Ascending aorta (tissue), 2 donors: ENCODE results near the gene LEFTY1. TPM values are rescaled to one million over a fixed set of nuclear protein-coding genes. Genes with fewer than 3 reads are reported as not detected.

Experiments
- DNase-seq, 2 donors: peaks; one replicate each; pipeline ENCODE4 v3.0.0-alpha.2; 2019; ENCODE audit warnings: low spot score in 2 of 2
- H3K27ac ChIP-seq, 2 donors: fragments of 200-600 bp; sonication (generic); one replicate each; pipeline ENCODE4 v1.5.1; 2016 to 2017; ENCODE audit warnings: mild to moderate bottlenecking in 1 of 2
- H3K27me3 ChIP-seq: fragments of 200-600 bp; sonication (generic); one replicate; pipeline ENCODE4 v1.5.1; 2017
- H3K36me3 ChIP-seq, 2 donors: fragments of 200-600 bp; sonication (generic); one replicate each; pipeline ENCODE4 v1.5.1; 2016
- H3K4me1 ChIP-seq, 2 donors: fragments of 200-600 bp; sonication (generic); one replicate each; pipeline ENCODE4 v1.5.1; 2016 to 2017; ENCODE audit warnings: mild to moderate bottlenecking in 1 of 2
- H3K4me3 ChIP-seq, 2 donors: fragments of 200-600 bp; sonication (generic); one replicate each; pipeline ENCODE4 v1.5.1; 2016 to 2017; ENCODE audit warnings: mild to moderate bottlenecking in 1 of 2
- H3K9me3 ChIP-seq, 2 donors: fragments of 200-600 bp; sonication (generic); one replicate each; pipeline ENCODE4 v1.5.1; 2016
- CTCF ChIP-seq, 3 experiments: fragments of 200-600 bp in 2 of 3; fragments of 450-650 bp in 1 of 3; sonication (generic) in 2 of 3; IDR thresholded peaks; one replicate each; pipeline ENCODE4 v1.5.1; 2016 to 2019; ENCODE audit warnings: antibody characterized with exemption in 3 of 3, mild to moderate bottlenecking in 1 of 3, moderate library complexity in 1 of 3
- intact Hi-C: fragments of 100-400 bp; cut with DNase I; formaldehyde crosslinking; loops from one replicate; pipeline ENCODE4 v1.15.1; 2023
- total RNA-seq: library from RNA; depleted of rRNA; stranded (reverse); fragments of >200 nt; gene quantifications from one replicate; pipeline ENCODE4 v1.1.0, GENCODE V29; 2016

Gene LEFTY1
- total RNA-seq, 1 donor from 2014 or later, result not detected

- no peaks in the 10 kb centered on the region for H3K9me3 ChIP-seq
- H3K27me3 ChIP-seq, result no peaks in the 10 kb centered on the region
- TF ChIP-seq CTCF (IDR thresholded peaks at IDR 0.05), result no peak
- peaks cover 23 to 40% of the 10 kb centered on the region in 2 donors for H3K36me3 ChIP-seq
- intact Hi-C loops, result no loop called here
- H3K4me3 ChIP-seq, result no peak overlapping the region
- H3K27ac ChIP-seq, result no peak overlapping the region
- H3K4me1 ChIP-seq, result peaks cover 2 to 8% of the 10 kb centered on the region in 2 donors
- no peak for DNase-seq
Observed at GRCh38 chr1:225917536-225917935, 28.6 kb upstream of the LEFTY1 start.

DNA sequence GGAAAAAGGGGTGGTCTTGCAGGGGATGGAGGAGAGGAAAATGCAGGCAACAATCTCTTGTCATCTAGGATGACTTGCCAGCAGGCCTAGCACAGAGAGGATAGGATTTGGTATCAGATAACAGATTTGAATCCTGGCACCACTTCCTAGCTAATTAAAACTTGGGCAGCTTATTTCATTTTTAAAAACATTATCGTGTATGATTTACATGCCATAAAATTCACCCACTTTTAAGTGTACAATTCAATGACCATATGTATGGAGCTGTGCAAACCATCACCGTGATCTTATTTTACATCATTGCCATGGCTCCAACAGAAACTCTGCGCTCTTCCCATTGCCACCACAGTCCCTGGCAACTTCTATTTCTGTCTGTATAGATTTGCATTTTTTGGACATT, 28.2 kb upstream of the LEFTY1 start:
- Histone ChIP-seq H3K9me3 (no peaks in the 10 kb centered on the region), H3K4me3 (no peak overlapping the region), H3K4me1 (peaks cover 2 to 5% of the 10 kb centered on the region in 2 donors), H3K27me3 (no peaks in the 10 kb centered on the region), H3K27ac (no peak overlapping the region), H3K36me3 (peaks cover 20 to 38% of the 10 kb centered on the region in 2 donors)
- intact Hi-C loops, result no loop called here
- TF ChIP-seq CTCF (IDR thresholded peaks at IDR 0.05), result no peak
- no peak for DNase-seq

- Histone ChIP-seq H3K4me1 (peaks cover 5 to 6% of the 10 kb centered on the region in 2 donors), H3K36me3 (peaks cover 13 to 24% of the 10 kb centered on the region in 2 donors), H3K27ac (no peak overlapping the region), H3K4me3 (no peak overlapping the region), H3K9me3 (no peaks in the 10 kb centered on the region), H3K27me3 (no peaks in the 10 kb centered on the region)
- intact Hi-C loops, result no loop called here
- no peak for DNase-seq
- TF ChIP-seq CTCF (IDR thresholded peaks at IDR 0.05), result no peak
Observed at GRCh38 chr1:225915538-225915991, 26.6 kb upstream of the LEFTY1 start.

- Histone ChIP-seq H3K36me3 (peaks cover 13 to 21% of the 10 kb centered on the region in 2 donors), H3K27ac (no peak overlapping the region), H3K27me3 (no peaks in the 10 kb centered on the region), H3K9me3 (no peaks in the 10 kb centered on the region), H3K4me3 (no peak overlapping the region), H3K4me1 (peaks cover under 1 to 6% of the 10 kb centered on the region in 2 donors)
- no peak for DNase-seq
- intact Hi-C loops, result loop anchor here (5.0 kb wide), 1 partner anchor 62 kb away; no protein-coding TSS in a partner anchor
- TF ChIP-seq CTCF (IDR thresholded peaks at IDR 0.05), result no peak
Observed at GRCh38 chr1:225914947-225915346, 26.0 kb upstream of the LEFTY1 start.

- intact Hi-C loops, result loop anchor here (5.0 kb wide), 1 partner anchor 63 kb away; no protein-coding TSS in a partner anchor
- Histone ChIP-seq H3K9me3 (no peaks in the 10 kb centered on the region), H3K27ac (no peak overlapping the region), H3K4me3 (no peak overlapping the region), H3K36me3 (peaks cover 13 to 21% of the 10 kb centered on the region in 2 donors), H3K4me1 (peaks cover 0 to 4% of the 10 kb centered on the region in 2 donors), H3K27me3 (no peaks in the 10 kb centered on the region)
- no peak for DNase-seq
- no peak for TF ChIP-seq CTCF (IDR thresholded peaks at IDR 0.05)
Observed at GRCh38 chr1:225914391-225914790, 25.4 kb upstream of the LEFTY1 start.
